GM12801 (cell line): Measurements from ENCODE around the gene SLC51A.

Experiments
- CTCF ChIP-seq: IDR thresholded peaks from one replicate; pipeline ENCODE4 v1.5.1; 2011; ENCODE audit warnings: control low read depth; ENCODE audit not compliant: insufficient read length; ENCODE audit errors: extremely low read depth

SLC51A gene

GRCh38 chr3:196272826-196273225, 56.5 kb downstream of the SLC51A start:
- TF ChIP-seq CTCF = no peak

- TF ChIP-seq CTCF = no peak
Observed at GRCh38 chr3:196273655-196274054, 57.3 kb downstream of the SLC51A start.

- TF ChIP-seq CTCF = no peak
Observed at GRCh38 chr3:196274585-196274984, 58.3 kb downstream of the SLC51A start.

GRCh38 chr3:196275126-196275525, 58.8 kb downstream of the SLC51A start:
- no peak for TF ChIP-seq CTCF

- TF ChIP-seq CTCF = no peak
Observed at GRCh38 chr3:196280689-196281440, 64.5 kb downstream of the SLC51A start.

- TF ChIP-seq CTCF = no peak
Observed at GRCh38 chr3:196281962-196282361, 65.6 kb downstream of the SLC51A start.
